HG02571 (cell line): ENCODE measurements around the gene CMIP.
"Not testable (repeated sequence)": the region's sequence is repeated elsewhere in the genome, so short reads cannot be mapped to it uniquely, and the experiment has no call there.

Experiments
- ATAC-seq: cut with Tn5 transposase; IDR thresholded peaks from one replicate; pipeline ENCODE4 v1.9.1; 2021; ENCODE audit warnings: mild to moderate bottlenecking, moderate library complexity; ENCODE audit not compliant: unreplicated experiment

CMIP gene

DNA sequence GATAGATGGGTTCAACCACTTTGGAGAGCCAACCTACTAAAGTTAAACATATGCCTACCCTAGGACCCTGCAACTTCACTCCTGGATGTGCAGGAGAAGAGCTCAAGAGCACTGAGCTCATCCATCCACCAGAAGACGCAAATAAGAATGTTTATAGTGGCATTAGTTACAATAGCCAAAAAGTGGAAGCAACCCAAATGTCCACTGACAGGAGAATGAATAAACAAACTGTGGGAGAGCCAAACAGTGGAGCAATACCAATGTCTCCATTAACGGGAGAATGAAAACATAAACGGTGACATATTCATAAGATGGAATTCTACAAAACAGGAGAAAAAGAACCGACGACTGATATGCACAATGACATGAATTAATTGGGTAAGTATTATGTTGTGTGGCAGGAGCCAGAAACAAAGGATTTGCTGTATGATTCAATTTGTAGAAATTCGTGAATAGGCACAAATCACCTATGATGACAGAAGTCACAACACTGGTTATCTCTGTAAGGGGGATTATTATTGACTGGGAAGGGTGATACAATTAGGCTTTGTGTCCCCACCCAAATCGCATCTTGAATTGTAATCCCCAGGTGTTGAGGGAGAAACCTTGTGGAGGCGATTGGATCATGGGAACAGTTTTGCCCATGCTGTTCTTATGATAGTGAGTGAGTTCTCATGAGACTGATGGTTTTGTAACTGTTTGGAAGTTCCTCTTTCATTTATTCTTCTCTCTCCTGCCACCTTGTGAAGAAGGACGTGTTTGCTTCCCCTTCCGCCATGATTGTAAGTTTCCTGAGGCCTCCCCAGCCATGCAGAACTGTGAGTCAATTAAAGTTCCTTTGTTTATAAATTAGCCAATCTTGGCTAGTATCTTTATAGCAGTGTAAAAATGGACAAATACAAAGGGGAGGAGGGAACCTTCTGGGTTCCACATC, 276.6 kb downstream of the CMIP start:
- ATAC-seq: no peak

DNA sequence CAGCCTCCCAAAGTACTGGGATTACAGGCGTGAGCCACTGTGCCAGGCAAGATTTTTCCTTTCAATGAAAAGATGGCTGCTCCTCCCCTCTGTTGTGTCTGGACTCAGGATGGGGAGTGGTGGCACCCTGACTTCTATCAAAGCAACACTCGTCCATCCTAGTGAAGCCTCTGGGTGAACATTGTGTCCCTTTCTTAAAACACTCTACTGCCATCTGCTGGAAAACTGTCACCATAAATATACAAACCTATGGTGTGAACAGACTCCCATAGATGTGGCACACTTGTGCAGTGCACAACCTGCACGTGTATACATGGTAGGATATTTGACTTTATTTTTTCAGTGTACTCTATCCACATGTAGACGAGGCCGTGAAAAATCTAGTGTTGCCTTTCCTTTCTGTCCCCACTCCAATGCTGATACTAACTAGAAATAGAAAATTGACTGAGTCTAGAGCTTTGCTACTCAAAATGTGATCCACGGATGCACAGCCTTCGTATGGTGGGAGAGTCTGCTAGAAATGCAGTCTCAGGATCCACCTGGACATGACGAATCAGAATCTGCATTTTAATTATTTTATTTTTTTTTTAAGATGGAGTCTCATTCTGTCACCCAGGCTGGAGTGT, 278.6 kb downstream of the CMIP start:
- ATAC-seq: peak; percentile 76

DNA sequence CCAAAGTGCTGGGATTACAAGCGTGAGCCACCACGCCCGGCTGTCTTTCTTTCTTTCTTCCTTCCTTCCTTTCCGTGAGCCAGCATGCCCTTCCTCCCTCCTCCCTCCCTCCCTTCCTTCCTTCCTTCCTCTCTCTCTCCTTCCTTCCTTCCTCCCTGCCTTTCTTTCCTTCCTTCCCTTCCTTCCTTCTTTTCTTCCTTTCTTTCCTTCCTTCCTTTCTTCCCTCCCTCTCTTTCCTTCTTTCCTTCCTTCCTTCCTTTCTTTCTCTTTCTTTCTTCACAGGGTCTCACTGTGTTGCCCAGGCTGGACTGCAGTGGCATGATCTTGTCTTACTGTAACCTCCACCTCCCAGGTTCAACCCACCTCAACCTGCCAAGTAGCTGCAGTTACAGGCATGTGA, 283.8 kb downstream of the CMIP start:
- ATAC-seq: no peak

DNA sequence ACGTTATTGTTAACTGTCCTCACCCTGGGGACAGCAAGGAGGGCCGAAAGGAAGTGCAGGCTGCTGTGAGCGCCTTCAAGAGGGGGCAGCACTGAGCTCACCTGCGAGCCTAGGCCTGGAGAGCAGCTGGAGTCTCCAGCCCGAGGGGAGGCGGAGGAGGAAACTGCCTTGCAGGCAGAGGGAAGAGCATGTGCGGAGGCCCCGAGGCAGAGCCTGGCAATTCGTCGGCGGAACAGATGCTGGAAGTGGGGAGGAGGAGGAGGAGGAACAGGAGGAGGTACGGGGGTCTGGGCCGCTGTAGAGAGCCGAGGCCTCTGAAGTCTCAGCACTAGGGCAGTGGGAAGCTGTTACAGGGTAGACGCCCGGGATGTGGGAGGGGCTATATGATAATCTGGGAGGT, 284.8 kb downstream of the CMIP start:
- ATAC-seq: no peak

DNA sequence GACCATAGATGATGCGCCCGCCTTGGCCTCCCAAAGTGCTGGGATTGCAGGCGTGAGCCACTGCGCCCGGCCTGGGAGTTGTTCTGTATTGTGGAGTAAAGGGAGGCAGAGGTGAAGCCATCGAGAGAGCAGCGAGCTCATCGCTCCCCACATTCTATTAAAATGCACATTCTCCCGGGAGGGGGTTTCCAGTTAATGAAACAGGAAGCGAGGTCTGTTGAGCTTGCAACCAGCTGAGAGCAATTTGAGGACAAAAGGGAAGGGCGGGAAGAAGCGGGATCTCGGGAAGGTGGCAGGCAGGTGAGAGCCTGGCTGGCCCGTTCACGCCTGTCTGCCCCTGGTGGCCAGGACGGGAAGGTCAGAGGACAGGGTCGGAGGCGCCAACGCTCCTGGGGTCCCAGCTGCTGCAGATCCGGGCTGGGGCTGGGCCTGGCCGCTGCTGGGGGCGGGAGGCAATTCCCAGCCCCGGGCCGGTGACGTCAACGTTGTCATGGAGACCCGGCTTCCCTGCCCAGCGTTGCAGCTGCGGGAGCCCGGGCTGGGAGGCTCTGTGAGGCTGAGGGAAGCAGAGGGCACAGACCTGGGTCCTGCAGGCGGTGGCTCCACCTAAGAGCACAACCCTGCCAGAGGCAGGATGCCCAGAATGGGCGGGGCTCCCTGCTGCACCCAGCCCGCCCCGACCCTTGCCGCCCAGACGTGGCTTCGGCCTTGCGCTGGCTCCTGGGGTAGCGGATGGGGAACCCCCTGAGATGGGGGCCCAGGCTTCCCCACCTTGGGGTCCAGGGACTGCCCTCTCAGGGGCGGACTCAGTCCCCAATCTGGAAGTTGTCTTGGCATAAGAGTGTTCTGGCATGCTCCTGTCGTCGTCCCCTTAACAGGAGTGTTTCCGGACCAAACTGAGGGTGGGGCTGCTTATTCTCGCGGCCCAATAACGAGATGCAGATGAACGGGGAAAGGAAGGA, 285.8 kb downstream of the CMIP start:
- ATAC-seq: peak; percentile 60

DNA sequence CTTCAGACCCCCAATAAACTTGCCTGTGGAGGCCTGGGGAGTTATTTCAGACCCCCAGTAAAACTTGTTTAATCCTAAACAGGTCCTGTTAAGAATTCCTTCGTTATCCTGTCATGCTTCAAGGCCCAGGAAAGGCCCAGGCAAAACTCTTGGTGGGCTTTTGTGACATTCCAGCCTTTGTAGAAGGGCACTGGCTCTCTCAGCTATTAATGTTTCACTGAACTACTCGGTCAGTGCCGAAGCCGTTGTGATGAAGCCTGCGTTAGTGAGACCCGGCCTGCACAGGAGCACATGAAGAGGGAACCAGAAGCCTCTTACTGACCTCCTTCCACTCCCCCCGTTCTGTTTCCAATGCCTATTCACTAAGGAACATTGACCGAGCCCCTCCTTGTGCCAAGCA, 287.0 kb downstream of the CMIP start:
- ATAC-seq: no peak

DNA sequence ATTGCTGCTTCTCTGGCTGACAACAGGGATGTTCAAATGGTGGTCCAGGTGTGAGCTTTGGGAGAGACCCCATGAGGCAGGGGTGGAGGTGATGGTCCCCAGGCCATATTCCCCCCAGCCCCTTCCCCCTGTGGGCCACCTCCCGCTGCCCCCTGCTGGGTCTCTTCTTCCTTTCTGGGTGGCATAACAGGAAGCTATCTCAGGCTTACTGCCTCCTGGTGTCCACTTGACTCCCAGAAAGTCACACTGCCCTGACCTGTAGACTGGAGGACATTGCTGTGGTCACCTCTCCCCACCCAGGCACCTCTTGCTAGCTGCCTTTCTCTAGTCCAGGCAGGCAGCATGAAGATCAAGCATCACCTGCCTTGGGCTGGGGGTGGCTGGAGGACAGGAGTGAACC, 288.1 kb downstream of the CMIP start:
- ATAC-seq: no peak

DNA sequence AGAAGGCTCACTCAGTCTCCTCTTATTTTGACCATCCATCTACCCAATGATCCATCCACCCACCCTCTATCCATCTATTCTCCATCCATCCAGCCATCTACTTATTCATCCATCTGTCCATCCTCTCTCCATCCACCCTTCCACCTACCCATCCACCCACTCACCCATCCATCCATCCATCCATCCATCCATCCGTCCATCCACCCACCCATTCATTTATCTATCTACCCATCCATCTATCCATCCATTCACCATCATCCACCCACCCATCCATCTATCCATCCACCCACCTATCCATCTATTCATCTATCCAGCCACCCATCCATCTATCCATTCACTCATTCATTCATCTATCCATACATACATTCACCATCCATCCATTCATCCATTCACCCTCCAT, 288.7 kb downstream of the CMIP start:
- no peak for ATAC-seq

DNA sequence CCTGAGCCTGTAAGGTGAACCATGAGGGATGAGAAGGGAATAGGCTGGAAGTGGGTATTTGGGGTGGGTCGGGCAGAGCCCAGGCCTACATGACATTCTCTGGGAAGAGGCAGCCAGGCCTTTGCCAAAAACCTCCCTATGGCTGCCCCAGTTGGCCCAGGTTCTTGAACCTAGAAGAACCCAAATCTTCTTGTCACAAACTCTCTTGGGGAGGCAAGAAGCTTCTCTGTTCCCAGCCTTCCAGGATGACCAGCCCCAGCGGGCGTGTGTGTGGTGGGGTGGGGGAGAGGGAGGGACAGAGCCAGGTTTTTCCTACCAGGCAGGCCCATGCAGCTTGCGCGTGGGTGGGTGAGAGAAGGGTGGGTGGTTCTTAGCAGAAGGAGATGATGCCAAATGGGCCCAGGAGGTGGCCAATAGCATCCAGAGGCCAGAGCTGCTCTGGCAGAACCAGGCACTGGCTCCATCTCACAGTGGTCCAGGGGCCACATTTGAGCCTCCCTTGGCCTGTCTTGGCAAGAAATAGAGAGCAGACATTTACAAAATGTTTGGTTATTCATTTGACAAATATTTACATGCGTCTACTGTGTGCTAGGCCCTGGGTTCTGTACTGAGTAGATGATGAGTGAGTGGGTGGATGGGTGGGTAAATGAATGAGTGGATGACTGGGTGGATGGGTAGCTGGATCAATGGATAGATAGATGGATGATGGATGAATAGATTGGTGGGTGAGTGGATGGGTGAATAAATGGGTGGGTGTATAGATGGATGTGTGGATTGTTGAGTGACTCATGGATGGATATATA, 290.2 kb downstream of the CMIP start:
- ATAC-seq: no peak

DNA sequence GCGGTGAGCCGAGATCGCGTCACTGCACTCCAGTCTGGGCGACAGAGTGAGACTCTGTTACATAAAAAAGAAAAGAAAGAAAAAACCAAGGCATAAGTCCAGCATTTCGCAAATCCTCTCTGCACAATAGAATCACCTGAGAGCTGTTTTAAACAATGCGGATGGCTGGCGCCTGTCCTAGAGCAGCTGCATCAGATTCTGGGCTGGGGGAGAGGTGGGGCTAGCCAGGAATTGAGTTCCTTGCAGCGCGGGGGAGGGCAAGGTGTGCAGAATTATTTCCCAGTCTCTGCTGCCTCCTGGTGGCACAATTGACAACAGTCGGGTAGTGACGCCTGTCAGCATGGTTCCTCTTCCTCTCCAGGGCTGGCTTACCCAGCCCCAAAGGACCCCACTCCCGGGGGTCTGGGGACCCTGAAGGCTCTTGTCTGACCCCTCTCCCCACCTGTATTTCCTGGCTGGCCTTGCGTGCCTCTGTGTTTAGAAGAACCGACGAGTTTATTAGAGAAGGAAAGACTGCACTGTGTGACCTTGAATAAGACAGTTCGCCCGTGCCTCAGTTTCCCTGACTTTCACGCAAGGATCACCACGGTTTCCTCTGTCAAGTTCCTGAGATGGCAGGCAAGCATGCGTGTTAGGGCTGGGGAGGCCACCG, 293.4 kb downstream of the CMIP start:
- peak; percentile 58 for ATAC-seq

DNA sequence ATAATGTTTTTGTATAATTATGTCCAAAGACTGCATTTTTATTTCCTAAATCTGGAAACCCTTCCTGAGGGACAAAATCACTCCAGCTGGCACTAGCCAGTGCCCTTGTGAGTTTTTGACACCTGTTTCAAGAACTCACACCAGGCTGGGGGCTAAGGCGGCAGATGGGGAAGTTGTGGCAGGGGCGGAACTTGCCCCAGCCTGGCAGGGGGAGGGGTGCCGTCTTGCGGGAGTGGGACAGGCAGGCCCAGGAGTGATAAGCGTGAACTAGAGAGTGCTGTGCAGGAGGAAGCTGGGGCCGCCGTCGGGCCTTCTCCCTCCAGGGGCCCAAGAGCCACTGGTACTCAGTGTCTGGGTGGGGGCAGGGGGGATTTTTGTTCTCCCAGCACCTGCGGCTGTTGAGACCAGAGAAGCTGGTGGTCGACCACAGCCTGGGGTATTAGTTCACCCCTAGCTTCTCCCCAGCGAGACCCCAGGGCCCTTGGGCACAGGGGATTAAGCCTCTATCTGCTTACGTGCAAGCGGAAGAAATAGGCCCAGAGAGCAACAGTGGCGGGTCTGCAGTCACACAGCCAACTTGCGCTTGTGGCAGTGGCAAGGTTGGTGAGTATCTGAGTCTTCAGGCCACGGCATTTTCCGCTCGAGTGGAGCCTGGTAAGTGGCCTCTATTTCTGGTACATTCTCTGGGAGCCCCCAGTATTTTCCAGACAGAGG, 294.3 kb downstream of the CMIP start:
- no peak for ATAC-seq

DNA sequence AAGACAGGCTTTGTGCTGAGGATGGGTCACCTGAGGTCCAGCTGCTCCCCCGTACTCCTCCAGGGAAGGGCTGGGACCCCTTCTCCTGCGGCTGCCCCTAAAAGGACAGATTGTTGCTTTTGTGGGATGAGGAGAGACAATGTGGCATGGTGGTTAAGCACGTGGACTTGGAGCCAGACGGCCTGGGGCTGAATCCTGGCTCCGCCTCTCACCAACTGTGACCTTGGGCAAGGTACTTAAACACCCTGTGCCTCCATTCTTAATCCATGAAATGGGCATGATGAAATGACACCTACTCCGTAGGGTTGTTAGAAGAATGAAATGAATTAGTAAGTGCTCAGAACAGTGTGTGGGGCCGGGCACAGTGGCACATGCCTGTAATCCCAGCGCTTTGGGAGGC, 294.9 kb downstream of the CMIP start:
- ATAC-seq: no peak

DNA sequence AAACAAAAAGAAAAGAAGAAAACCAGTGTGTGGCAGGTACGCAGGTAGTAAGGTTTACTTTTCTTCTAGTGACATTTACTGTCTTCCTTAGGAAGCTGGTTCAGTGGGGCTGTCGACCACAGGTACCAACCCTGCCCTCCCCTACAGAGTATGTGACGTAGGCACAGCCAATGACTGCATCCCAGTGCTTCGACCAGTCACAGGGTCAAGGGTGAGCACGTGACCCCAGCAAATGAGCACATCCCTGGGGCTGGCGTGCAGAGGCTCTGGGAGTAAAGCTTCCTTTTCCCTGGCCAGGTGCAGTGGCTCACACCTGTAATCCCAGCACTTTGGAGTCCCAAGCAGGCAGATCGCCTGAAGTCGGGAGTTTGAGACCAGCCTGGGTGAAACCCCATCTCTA, 295.6 kb downstream of the CMIP start:
- peak; percentile 52 for ATAC-seq

DNA sequence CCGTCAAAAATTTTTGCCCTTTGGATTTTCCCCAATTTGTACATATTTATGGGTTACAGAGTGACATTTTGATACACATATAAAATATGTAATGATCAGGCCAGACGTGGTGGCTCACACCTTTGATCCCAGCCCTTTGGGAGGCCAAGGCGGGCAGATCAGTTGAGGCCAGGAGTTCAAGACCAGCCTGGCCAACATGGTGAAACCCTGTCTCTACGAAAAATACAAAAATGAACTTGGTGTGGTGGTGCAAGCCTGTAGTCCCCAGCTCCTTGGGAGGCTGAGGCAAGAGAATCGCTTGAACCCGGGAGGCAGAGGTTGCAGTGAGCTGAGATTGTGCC, 296.8 kb downstream of the CMIP start:
- not testable (repeated sequence) for ATAC-seq

DNA sequence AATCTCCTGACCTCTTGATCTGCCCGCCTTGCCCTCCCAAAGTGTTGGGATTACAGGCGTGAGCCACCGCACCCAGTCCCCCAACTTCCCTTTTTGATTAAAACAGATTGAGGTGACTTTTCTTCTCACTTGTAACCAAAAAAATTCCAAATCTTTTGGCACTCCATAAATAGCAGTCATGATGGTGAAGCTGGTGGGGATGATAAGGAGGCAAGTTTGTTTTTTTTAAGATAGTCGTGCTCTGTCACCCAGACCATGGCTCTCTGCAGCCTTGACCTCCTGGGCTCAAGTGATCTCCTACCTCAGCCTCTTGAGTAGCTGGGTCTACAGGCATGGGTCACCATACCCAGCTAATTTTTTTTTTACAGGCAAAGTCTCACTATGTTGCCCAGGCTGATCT, 299.8 kb downstream of the CMIP start:
- ATAC-seq: no peak

DNA sequence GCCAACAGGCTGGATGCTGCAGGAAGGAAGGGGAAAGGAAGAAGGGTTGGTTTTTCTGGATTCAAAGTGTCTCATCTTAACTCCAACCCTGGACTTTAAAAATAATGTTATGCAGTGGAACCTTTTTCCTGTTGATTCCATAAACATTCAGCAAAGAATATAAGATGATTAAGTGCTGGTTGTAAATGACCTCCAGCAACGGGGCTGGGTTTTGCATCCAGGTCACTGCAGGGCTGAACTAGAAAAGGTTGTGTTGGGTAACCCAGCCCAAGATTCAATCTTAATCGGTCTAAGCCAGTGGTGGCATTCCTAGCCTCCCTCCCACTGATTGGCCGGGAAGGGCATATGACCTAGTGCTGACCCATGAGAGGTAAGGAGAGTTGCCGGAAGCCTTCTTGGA, 300.3 kb downstream of the CMIP start:
- ATAC-seq: no peak

DNA sequence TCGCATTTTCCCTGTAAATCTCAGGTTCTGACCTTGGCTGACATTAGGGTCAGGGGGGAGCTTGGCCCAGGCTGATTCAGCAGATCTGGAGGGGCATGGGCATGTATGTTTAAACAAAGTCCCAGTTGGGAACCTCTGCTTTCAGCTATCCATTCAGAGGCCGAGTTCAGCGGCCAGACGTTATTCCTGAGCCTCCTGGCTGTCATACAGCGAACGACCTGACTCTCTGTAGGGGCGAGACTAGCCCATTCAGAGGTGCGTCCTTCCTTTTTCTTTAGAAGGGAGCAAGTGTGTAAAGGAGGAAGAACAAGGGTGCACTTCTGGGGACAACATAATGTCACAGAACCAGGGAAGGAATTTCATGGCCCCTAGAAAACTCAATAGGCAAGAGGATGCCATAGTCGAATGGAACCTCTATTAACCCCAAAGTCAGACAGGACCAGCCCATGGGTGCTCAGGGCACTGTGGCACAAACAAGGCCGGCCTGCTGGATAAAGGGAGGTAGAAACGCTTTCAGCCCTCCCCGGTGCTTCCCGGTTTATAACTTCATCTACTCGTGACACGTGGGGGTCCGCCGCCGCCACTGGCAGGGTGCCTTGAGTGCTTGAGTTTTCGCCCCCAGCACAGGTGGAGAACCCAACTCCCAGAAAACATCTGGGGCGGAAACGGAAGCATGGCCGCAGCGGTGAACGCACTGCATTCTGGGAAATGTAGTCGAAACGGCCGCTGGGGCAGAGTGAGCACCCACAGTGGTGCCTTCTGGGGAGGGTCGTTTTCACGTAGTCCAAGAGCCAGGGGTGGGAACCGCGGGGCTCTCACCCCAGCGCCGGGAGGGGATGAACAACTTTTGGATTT, 301.3 kb downstream of the CMIP start:
- ATAC-seq: peak; percentile 63

DNA sequence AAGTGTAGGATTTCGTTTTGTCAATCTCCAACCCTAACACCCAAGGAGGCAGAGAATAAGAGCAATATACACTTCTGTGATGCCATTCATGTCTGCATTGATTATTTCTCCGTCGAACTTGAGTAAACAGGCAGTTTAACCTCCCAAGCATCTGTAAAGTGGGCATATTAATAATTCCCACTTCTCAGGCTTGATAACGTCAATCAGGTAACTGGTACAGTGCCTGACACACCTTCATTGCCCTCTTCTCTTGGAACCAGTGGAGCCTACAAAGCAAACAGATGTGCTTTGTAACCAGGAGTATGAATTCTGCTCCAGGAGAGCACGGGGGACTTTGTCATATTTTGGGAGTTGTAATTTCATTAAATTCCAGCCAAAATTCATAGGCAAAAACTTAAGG, 302.0 kb downstream of the CMIP start:
- ATAC-seq: no peak
